Activated CD4-positive, alpha-beta T cell treated with anti-CD3 and anti-CD28 coated beads for 4 hours (primary cell): Measurements from ENCODE around the gene KRT1.

Source experiments
- DNase-seq, 2 donors: peaks; one replicate each; pipeline ENCODE4 v3.0.0-alpha.2; 2020

KRT1 gene

GRCh38 chr12:52697058-52697582 lies 16.9 kb upstream of the KRT1 start:
- DNase-seq: no peak

GRCh38 chr12:52696588-52696987 lies 16.4 kb upstream of the KRT1 start:
- DNase-seq: no peak

DNA sequence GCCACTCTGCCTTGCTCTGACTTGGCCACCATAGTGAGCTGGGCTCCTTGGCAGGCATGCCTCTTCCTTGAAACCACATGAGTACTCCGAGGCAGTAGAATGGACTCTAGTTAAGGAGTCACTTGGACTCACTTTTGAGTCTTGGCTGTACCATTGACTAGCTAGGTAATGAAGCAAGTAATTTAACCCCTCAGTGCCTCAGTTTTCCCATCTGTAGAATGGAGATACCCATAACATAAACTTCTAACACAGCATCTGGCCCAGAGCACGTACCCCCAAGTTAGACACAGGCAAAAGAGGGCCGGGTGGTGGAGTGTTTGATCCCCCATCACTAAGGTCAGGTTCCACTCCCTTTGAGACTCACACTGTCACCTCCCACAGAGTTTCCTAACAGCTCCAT lies 14.8 kb upstream of the KRT1 start:
- no peak for DNase-seq

DNA sequence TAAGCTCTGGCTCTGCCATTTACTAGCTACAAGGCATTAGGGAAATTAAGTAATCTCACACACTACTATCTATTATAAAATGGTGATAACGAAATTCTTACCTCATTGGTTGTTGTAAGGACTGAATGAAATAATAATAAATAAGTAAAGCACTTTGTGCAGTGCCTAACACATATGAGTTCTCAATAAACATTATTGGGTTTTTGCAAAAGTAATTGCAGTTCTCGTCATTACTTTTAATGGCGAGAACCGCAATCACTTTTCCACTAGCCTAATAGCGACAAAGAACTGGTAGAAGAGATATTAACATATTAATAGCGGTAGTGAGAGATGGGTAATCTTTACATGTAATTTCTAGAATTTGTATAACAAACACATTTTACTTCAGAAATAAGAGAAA lies 13.9 kb upstream of the KRT1 start:
- DNase-seq: no peak

GRCh38 chr12:52693261-52693660 lies 13.1 kb upstream of the KRT1 start:
- no peak for DNase-seq

DNA sequence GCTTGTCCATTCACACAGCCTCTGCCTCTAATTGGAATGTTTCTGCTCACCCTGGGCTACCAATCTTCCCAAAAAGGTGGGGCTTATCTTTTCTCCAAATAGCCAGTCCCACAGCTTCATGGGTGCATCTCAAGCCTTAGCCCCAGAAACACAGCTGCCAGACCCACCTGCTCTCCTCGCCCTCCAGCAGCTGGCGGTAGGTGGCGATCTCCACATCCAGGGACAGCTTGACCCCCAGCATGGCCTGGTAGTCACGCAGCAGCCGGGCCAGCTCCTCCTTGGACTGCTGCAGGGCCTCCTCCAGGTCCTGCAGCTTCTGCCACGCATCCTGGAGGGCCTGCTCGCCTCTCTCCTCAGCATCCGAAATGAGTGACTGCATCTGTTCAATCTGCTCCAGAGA lies 12.0 kb upstream of the KRT1 start:
- no peak for DNase-seq

GRCh38 chr12:52691841-52692150 lies 11.6 kb upstream of the KRT1 start:
- no peak for DNase-seq

DNA sequence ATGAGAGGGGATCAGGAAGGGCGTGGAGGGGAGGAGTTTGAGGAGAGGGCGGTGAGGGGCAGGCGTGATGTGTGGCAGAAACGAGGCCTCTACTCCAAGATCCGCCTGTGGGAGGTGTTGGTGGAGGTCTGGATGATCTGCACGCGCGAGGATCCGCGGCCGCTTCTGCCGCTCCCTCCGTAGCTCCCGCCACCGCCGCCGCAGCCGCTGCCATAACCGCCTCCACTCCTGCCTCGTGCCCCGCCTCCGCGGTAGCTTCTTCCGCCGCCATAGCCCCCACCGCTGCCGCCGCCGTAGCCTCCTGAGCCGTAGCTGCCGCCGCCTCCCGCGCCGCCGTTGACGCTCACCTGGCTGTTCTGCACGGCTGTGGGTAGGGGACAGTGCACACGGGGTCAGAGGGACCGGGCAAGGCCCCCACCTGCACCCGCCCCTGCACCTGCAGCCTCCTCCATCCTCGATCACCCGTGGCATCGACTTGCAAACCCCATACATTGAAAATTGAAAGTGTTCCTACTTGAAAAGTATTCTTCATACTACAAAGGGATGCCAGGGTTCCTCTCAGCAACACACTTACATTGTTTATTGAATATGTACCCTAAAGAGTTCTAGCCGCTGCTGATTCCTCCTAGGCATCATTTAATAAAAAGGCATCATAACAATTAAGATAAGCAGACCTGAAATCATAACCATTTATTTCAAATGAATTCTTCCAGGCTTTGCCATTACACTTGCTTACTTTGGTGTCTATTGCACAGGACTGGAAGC lies 11.1 kb upstream of the KRT1 start:
- DNase-seq: peak; percentile 51 to 62

DNA sequence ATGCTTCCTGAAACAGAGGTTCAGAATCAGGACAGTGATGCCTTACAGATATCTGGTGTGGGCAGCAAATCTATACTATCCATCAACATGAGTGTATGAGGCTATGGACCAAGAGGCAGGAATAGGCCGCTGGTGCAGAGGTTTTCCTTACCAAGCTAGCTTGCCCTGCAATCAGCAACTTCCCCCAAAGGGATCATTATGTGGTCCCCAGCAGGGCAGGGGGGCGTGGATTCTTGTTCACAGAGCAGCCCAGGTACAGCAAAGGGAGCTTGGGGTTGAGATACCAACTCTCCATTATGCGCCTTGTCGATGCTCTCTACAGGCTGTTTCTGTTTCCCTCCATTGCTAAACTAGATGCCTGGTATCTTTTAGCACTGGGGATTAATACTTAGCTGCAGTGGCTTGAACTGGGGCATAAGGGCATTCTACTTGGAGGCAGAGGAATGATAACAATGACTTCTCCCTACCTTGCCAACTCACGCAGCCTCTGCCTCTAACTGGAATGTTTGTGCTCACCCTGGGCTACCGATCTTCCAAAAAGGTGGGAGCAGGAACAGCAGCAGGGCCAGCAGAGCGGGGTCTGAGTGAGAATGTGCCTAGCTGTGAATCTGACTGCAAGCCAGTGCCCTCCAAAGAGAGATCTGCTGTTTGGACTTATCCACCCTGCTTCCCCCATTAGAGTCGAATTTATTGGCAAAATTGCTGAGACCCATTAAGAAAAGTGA lies 10.3 kb upstream of the KRT1 start:
- DNase-seq: no peak

DNA sequence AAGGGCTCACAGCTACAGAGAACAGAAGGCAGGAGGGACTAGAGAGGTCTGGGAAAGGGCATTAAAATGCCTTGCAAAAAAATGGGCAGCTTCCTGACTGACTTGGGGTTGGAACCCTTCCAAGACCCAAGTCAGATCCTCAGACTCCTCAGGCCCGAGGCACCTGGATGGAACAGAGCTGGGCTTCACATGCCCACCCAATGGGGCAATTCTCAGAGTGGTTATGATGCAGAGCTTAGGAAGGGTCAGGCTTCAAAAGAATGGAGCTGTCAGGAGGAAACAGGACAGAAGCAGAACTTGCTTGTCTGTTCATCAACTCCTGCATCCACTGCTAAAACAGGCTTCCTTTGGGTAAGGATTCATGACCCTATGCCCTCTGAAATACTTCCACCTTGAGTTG lies 9.7 kb upstream of the KRT1 start:
- DNase-seq: no peak

DNA sequence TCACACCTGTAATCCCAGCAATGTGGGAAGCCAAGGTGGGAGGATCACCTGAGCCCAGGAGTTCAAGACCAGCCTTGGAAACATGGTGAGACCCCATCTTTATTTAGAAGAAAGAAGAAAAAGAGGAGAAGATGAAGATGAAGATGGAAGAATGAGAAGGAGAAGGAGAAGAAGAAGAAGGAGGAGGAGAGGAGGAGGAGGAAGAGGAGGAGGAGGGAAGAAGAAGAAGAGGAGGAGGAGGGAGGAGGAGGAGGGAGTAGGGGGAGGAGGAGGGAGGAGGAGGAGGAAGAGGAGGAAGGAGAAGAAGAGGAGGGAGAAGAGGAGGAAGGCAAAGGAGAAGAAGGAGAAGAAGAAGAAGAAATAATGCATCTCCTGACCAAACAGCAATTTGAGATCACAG lies 9.0 kb upstream of the KRT1 start:
- DNase-seq: no peak

DNA sequence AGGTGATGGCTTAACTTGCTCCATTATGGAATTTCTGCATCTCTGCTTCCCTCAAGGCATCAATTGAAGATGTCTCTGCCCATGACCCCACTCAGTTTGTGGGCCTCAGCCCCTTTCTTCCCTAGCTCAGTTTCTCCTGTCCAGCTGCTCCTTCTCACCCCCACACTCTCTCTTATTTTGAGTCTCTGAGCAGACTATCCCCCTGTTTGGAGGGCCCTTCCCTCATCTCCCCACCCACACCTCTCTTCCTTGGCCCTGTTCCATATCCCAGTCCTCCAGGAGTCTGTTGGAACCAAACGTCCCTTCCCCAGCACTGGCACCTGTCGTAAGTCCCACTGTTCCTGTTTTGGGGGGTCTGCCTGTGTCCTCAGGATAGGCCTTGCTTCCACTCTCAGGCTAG lies 8.3 kb upstream of the KRT1 start:
- DNase-seq: no peak

- no peak for DNase-seq
These were observed 7.5 kb upstream of the KRT1 start for GRCh38 chr12:52687497-52688385.

- DNase-seq: no peak
These were observed 6.7 kb upstream of the KRT1 start for GRCh38 chr12:52686756-52687487.

DNA sequence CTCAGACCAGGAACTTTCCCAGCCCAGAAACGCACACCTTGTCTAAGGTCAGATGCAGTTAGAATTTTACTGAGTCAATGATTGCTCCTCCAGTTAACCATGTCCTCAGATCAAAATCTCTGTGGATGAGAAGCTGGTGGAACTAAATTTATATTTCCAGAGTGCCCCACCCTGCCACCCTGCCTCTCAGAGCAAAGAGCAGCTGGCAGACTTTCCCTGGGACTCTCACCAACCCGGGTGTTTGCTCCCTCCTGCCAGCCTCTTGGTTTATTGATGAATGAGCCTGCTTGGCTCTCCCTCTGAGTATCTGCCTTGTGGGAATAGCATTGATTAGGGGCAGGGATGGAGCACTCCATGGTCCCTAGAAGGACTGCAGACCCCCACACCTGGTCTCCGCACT lies 5.9 kb upstream of the KRT1 start:
- no peak for DNase-seq

DNA sequence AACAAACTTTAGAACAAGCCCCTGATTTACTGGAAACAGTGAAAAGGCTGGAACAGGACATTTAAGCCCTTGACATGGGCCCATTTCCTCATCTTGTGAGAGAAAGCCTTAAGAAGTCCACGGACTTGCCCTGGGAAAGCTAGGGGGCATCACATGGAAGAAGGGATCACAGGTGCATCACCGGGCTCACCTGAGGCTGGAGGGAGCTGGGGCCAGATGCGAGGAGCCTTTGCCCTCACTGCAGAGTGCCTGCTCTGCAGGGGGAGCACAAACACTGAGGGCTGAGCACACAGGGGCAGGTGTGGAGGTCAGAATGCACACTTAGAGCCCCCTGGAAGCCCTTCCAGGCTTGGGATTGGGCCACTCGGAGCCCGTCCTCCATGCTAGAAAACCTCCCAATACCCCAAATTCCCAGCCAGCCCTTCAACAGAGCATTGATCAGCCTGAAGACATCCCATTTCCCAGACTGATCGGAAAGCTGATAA lies 5.2 kb upstream of the KRT1 start:
- no peak for DNase-seq

- DNase-seq: no peak
These were observed 4.2 kb upstream of the KRT1 start for GRCh38 chr12:52684431-52684830.

DNA sequence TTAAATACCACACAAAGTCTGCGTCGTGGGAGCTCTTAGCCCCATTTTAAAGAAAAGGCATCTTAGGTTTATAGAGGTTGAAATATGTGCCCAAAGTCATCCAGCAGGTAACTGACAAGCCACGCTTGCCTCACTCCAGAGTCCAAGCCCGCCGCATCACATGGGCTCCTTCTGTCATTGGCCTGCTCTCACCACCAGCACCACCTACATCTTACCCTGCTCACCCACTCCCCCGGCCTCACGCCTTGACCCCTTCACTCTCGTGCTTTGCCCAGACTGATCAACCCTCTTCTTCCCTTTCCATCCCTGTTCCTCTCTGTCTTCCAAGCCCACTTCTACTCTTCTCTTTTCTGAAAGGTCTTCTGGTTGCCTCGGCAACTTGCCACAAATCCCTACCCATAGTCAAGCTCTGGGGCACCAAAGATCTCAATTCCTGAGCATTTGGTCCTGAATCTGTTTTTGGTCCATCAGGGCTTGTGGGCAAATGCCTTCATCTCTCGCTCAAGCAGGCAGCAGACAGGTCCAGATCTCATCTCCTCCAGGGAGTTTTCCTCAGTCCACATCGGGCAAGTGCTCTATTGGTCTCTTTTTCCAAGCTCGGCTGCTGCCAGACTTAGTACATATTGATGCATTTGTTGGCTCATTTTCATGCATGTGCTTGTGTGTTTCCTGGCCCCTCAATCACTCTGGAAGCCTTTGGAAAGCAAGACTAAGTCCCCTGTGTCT lies 3.5 kb upstream of the KRT1 start:
- DNase-seq: no peak

DNA sequence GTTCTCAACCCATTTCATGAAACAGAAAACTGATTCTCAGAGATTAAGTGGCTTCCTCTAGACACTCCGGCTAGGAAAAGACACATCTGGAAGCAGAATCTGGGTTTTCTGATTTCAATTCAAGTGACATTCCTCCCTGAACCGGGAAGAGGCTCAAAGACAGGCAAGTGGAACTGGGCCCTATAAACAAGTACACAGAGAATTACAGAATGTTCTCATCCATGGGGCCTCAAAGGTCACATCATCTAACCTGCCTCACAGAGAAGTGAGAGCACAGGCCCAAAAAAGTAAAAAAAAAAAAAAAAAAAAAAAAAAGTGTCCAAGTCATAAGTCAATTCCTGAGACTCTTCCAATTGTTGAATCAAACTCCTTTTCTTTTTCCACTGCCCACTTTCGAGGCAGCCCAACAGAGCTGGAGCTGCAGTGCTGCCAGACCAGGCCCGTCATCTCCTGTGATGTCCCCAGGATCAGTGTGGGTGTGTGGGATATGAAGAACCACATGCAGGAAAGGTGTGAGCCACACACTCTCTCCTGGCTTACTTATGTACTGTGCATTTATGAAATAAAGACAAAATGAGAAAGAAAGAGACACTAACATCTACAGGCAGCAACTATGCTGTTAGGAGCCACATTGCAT lies 2.8 kb upstream of the KRT1 start:
- DNase-seq: no peak

DNA sequence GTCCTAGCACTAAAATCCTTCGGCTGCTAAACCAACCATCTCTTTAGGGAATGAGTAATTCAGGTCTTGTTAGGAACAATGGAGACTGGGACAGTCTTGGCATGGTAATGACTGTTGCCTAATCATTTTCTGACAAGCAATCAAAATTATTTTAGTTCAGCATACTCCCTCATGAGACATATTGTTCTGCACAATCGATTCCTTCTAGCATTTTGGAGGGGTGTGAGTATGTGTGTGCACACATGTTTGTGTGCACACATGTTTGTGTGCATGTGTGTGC lies 2.1 kb upstream of the KRT1 start:
- DNase-seq: no peak

GRCh38 chr12:52681526-52682380 lies 1.5 kb upstream of the KRT1 start:
- no peak for DNase-seq
